GM12801 (cell line): ENCODE measurements around the gene DNAJC17.

Experiments
- TF ChIP-seq, protein P1 (sequence below): IDR thresholded peaks from one replicate; pipeline ENCODE4 v1.5.1; 2011; ENCODE audit warnings: control low read depth; ENCODE audit not compliant: insufficient read length; ENCODE audit errors: extremely low read depth

Gene DNAJC17

DNA sequence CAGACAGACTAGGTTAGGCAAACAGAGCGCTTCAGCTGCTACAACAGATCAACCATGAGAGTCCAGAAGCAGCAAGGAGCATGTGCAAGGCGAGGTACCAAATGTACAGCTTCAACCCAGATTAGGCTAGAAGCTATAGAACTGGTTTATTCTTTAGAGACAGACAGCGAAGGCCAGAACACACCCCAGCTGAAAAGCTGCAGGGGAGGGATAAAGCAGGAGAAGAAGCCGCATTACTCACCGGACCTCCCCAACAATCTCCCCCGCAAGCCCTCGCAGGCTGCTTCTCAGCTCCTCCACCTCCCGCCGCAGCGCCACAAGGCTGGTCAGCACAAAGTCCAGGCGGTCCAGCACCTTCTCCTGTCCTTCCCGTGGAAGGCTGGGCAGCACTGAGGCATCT, 55.5 kb downstream of the DNAJC17 start:
- TF ChIP-seq, protein P1, sequence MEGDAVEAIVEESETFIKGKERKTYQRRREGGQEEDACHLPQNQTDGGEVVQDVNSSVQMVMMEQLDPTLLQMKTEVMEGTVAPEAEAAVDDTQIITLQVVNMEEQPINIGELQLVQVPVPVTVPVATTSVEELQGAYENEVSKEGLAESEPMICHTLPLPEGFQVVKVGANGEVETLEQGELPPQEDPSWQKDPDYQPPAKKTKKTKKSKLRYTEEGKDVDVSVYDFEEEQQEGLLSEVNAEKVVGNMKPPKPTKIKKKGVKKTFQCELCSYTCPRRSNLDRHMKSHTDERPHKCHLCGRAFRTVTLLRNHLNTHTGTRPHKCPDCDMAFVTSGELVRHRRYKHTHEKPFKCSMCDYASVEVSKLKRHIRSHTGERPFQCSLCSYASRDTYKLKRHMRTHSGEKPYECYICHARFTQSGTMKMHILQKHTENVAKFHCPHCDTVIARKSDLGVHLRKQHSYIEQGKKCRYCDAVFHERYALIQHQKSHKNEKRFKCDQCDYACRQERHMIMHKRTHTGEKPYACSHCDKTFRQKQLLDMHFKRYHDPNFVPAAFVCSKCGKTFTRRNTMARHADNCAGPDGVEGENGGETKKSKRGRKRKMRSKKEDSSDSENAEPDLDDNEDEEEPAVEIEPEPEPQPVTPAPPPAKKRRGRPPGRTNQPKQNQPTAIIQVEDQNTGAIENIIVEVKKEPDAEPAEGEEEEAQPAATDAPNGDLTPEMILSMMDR: no peak

DNA sequence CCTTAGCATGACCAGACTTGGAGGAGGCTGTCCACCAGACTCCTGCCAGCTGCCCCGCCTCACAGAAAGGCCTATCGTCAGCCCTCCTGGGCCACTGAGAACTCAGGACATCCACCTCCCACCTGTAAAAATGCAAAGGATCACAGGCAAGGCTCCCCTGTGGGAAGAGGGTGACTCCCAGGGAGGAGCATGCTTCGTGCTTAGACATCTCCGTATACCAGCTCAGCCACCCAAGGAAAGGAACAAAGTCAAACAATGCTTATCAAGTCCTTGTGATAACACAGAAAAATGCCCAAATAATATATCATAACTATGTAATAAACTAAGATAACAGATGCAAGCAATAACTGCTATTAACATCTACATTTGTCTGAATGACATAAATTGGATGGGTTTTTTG, 56.4 kb downstream of the DNAJC17 start:
- TF ChIP-seq, protein P1: no peak

DNA sequence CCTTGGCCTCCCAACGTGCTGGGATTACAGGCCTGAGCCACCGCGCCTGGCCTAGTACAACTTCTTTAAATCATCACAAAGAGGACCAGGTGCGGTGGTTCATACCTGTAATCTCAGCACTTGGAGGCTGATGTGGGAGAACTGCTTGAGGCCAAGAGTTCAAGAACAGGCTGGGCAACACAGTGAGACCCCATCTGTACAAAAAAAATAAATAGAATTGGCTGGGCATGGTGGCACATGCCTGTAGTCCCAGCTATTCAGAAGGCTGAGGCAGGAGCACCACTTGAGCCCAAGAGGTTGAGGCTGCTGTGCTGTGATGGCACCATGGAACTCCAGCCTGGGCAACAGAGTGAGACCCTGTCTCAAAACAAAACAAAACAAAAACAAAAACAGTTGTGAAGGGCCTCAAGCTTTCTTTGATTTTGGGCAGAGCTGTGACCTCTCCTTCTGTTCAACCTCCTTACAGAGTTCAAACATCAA, 58.1 kb downstream of the DNAJC17 start:
- TF ChIP-seq, protein P1: no peak

DNA sequence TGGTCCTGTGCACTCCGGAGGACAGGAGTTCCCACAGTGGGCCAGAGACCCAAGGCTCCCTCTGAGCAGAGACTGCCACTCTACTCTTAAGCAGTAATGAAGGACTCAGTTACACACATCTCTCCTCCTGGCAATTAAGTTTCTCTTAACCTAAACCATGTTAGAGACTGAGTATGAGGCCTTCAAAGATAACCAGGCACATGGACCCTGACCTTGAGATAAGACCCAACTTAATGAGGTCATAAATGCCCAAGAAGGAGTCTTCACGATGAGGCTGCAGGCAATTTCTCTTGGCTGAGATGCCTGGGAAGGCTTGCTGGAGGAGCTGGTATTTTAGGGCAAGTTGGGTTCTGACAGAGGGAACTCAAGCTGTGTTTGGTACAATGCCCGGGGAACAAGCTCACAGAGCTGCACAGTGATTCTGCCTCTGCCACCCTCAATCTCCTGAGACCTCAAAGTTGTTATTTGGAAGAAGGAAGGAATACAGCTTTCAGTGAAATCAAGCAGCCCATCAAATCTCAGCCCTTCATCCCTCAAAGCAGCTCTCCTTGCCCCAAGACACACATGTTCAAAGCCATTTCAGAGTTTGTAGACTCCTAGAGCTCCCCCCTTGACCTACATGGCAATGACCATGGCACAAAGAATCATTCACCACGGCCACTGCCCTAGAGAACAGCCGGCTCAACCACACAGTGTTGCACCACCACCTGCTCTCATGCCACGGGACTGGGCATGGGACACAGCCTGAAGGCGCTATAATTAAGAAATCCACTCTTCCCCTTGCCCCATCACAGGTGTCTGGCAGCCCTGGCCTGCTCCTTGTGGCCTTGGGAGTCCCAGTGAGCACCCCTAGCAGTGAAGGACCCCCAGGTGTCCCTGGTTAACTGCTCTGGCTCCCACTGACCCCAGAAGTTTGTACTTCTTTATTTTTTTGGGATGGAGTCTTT, 59.3 kb downstream of the DNAJC17 start:
- TF ChIP-seq, protein P1: no peak

DNA sequence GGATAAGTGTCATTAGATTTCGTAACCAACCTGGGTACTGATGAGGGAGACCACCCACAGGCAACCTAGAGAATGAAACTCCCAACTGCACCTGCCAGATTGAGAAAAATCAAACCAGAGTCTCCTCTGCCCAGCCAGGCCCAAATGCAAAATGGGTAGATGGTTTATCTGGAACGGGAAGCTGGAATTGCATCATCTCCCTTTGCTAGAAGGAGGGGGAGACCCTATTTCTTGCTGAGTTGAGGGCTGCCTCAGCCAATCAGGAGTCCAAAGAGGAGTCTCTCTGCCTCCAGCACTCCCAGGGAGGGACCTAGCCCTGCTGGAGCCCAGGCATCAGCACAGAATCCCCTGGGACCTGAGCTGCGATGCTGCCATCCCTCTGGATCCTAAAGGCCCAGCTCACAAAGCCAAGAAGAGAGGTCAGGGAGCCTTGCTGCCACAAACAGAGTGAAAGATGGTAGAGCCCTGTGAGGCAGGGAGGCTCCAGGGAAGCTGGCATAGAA, 60.3 kb downstream of the DNAJC17 start:
- TF ChIP-seq, protein P1: no peak

DNA sequence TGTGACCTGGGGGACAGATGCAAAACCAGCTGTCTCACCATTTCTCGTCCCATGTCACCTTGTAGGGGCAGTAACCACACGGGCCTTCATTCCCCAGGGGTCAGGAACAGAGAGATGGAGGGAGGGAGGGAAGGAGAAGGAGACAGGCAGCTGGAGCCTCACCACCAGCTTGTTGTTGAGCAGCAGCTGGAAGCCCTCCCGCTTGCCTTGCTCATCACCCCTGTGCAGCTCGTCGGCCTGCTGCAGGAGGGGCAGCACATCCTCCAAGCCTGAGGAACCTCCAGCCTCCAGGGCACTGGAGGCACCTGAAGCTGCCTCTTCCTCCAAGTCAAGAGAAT, 62.5 kb downstream of the DNAJC17 start:
- TF ChIP-seq, protein P1: no peak

DNA sequence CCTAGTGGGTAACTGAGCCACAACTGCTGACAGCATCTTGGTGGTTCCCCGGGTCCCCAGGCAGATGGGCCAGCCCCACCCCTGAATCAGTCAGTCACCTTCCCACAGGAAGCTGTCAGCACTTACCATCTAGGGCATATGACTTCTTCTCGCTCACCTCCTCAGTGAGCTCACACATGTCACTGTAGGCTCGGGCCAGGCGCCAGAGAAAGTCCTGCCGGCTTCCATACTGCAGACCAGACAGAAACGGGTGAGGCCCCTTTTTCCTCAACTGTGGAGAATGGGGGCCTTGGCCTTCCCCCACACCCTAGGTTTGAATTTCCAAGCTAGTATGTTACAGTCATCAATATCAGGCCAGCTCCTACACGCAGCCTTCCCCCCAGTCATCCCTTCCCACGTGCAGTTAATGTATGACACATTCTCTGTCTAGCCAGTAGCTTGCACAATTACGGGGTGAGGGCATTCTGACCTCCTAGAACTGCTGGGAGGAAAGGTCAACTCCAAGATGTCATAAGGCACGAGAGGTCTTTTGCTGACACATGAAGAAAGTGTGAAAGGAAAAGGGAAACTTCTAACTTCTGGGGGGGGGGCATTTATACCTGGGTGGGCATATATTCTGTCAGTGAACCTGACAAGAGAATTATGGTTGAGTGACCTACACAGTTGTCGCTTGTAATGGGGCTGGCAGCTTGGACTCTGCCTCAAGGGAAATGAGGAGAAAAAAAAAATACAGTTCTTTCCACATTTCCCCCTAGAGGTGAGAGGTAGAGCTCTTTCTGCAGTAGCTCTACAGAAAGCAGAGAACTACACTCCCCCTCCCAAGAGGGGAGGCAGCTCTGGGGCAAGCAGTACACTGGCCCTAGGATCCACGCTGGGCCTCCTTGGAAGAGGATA, 63.1 kb downstream of the DNAJC17 start:
- TF ChIP-seq, protein P1: no peak
